Transverse colon (tissue), 4 donors: ENCODE measurements around the gene IPO5. TPM values are rescaled to one million over a fixed set of nuclear protein-coding genes. Genes with fewer than 3 reads are reported as not detected.

Experiments used
- DNase-seq: peaks from one replicate; pipeline ENCODE4 v3.0.0-alpha.2; 2019
- H3K27ac ChIP-seq, 4 donors: fragments of 200-600 bp; sonication (generic); 2 replicates each; pipeline ENCODE4 v1.5.1; 2016 to 2018; ENCODE audit warnings: inconsistent platforms in 4 of 4
- H3K27me3 ChIP-seq: fragments of 200-600 bp; sonication (generic); 2 replicates; pipeline ENCODE4 v1.5.1; 2017; ENCODE audit warnings: inconsistent platforms
- H3K36me3 ChIP-seq, 4 donors: fragments of 200-600 bp; sonication (generic); 2 replicates each; pipeline ENCODE4 v1.5.1; 2017 to 2019; ENCODE audit warnings: inconsistent platforms in 4 of 4
- H3K4me1 ChIP-seq, 4 donors: fragments of 200-600 bp; sonication (generic); 2 replicates each; pipeline ENCODE4 v1.5.1; 2017 to 2020; ENCODE audit warnings: inconsistent platforms in 4 of 4
- H3K4me3 ChIP-seq, 4 donors: fragments of 200-600 bp; sonication (generic); 1 replicate in 1 of 4; 2 replicates in 3 of 4; pipeline versions ENCODE4 v1.5.1 to v1.6.1; 2017 to 2019; ENCODE audit warnings: inconsistent platforms in 4 of 4
- H3K9me3 ChIP-seq, 2 donors: fragments of 200-600 bp; sonication (generic); 2 replicates each; pipeline ENCODE4 v1.5.1; 2017 to 2019; ENCODE audit warnings: inconsistent platforms in 2 of 2
- EP300 ChIP-seq: sonication (generic); formaldehyde crosslinking; IDR thresholded peaks from one replicate; pipeline ENCODE4 v1.6.1; 2017; ENCODE audit warnings: antibody characterized with exemption, low read depth
- POLR2A ChIP-seq: fragments of 450-650 bp; IDR thresholded peaks from one replicate; pipeline ENCODE4 v1.6.1; 2016; ENCODE audit warnings: antibody characterized with exemption, mild to moderate bottlenecking, moderate library complexity
- POLR2AphosphoS5 ChIP-seq, 3 donors: sonication (generic); formaldehyde crosslinking; IDR thresholded peaks; one replicate each; pipeline ENCODE4 v1.6.1; 2016; ENCODE audit warnings: antibody characterized with exemption in 3 of 3
- WGBS, 2 donors: methylation state at CpG; one replicate each; pipeline ENCODE4 v1.1.5; 2018; ENCODE audit warnings: low coverage in 1 of 2; 5-methylcytosine and 5-hydroxymethylcytosine counted together
- in situ Hi-C, 4 donors: fragments of 200-750 bp; cut with MboI; loops; one replicate each; pipeline versions ENCODE4 v1.15.0 to v1.15.1; 2017; ENCODE audit warnings: low sequenced_read_pairs in 3 of 4, low pct_ligation_motif_present in 1 of 4, low pct_unique_long_range_greater_than_20kb in 1 of 4
- intact Hi-C: fragments of 100-400 bp; cut with DNase I; formaldehyde crosslinking; loops from one replicate; pipeline ENCODE4 v1.15.1; 2023; ENCODE audit warnings: low total_unique reads
- total RNA-seq, 4 donors: library from RNA; depleted of rRNA; stranded (reverse); fragments of >200 nt; gene quantifications; one replicate each; pipeline ENCODE4 v1.1.0, GENCODE V29; 2016
- TF ChIP-seq, protein P1 (sequence below), 5 experiments: fragments of 200-600 bp in 3 of 5; fragments of 450-650 bp in 2 of 5; sonication (generic) in 3 of 5; IDR thresholded peaks; 1 replicate in 2 of 5; 2 replicates in 3 of 5; pipeline ENCODE4 v1.5.1; 2016 to 2017; ENCODE audit warnings: antibody characterized with exemption in 5 of 5, inconsistent platforms in 3 of 5, mild to moderate bottlenecking in 2 of 5, moderate library complexity in 1 of 5

The IPO5 gene
- total RNA-seq, 4 donors from 2014 or later: 18.3 to 114 (median 51.9) TPM

DNA sequence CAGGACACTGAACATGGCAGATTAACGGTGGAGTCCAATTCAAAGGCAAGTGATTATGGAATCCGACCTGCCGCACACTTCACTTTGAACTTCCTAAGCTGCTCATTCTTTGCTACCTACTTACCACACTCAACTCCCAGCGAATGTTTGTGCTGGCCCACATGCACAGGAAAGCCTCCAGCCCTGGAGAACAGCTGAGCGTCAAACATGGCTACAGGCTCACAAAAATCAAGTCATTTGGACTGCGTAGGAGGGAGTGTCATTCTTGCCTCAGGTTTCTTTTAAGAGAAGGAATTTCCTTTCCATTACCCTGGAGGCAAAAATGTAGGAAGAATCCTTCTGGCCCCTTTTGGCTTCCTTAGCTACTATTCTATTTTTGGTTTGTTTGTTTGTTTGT, 41.3 kb upstream of the IPO5 start:
- Histone ChIP-seq H3K27ac (no peak overlapping the region), H3K4me1 (no peaks in the 10 kb centered on the region), H3K36me3 (no peaks in the 10 kb centered on the region), H3K4me3 (no peak overlapping the region), H3K9me3 (no peaks in the 10 kb centered on the region), H3K27me3 (no peaks in the 10 kb centered on the region)
- intact Hi-C loops: no loop called here
- no peak for DNase-seq
- TF ChIP-seq, protein P1, sequence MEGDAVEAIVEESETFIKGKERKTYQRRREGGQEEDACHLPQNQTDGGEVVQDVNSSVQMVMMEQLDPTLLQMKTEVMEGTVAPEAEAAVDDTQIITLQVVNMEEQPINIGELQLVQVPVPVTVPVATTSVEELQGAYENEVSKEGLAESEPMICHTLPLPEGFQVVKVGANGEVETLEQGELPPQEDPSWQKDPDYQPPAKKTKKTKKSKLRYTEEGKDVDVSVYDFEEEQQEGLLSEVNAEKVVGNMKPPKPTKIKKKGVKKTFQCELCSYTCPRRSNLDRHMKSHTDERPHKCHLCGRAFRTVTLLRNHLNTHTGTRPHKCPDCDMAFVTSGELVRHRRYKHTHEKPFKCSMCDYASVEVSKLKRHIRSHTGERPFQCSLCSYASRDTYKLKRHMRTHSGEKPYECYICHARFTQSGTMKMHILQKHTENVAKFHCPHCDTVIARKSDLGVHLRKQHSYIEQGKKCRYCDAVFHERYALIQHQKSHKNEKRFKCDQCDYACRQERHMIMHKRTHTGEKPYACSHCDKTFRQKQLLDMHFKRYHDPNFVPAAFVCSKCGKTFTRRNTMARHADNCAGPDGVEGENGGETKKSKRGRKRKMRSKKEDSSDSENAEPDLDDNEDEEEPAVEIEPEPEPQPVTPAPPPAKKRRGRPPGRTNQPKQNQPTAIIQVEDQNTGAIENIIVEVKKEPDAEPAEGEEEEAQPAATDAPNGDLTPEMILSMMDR (IDR thresholded peaks at IDR 0.05): no peak
- no peak for TF ChIP-seq POLR2A
- no peak for TF ChIP-seq POLR2AphosphoS5 (IDR thresholded peaks at IDR 0.05)
- TF ChIP-seq EP300: no peak
- WGBS, 2 donors: 40 to 95% methylated on average over 1 to 6 of the region's 6 CpGs
- in situ Hi-C loops: no loop called here

DNA sequence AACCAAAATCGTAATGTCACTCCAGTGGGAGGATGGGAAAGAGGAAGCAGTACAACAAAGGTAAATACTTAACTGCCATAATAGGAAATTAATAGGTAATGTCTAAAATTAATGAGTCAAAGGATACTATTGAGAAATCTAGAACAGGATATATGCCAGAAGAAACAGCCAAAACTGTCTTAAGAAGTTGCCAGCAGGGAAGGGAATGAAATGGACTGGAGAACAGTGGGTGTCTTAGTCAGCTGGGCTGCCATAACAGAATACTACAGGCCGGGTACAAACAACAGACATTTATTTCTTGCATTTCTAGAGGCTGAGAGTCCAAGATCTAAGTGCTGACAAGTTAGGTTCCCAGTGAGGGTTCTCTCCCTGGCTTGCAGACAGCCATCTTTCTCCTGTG, 40.3 kb upstream of the IPO5 start:
- intact Hi-C loops (no loop called here), in situ Hi-C loops (no loop called here)
- H3K27ac ChIP-seq: no peak overlapping the region
- H3K4me3 ChIP-seq: no peak overlapping the region
- WGBS, 2 donors: 76 to 87% methylated on average over 2 of the region's 2 CpGs
- DNase-seq: no peak
- H3K4me1 ChIP-seq: no peaks in the 10 kb centered on the region
- H3K9me3 ChIP-seq: no peaks in the 10 kb centered on the region
- H3K36me3 ChIP-seq: no peaks in the 10 kb centered on the region
- TF ChIP-seq EP300: no peak
- TF ChIP-seq POLR2A: no peak
- no peak for TF ChIP-seq POLR2AphosphoS5 (IDR thresholded peaks at IDR 0.05)
- TF ChIP-seq, protein P1 (IDR thresholded peaks at IDR 0.05): no peak
- H3K27me3 ChIP-seq: no peaks in the 10 kb centered on the region

DNA sequence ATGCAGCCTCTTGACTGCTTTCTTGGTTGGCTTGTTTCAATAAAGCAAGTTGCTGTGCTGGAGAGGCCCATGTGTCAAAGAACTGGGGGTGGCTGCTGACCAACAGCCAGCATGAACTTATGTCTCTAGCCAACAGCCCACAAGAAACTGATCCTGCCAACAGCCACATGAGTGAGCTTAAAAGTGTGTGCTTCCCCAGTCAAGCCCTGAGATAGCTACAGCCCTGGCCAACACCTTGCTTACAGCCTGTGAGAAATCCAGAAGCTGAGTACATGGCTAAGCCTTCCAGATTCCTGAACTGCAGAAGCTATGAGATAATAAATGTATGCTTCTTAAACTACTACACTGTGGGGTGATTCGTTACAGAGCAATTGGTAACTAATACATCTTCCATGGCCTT, 38.9 kb upstream of the IPO5 start:
- in situ Hi-C loops (no loop called here), intact Hi-C loops (no loop called here)
- Histone ChIP-seq H3K4me3 (no peak overlapping the region), H3K27me3 (no peaks in the 10 kb centered on the region), H3K27ac (no peak overlapping the region), H3K4me1 (no peaks in the 10 kb centered on the region), H3K9me3 (no peaks in the 10 kb centered on the region), H3K36me3 (no peaks in the 10 kb centered on the region)
- WGBS, 2 donors: 71% methylated on average over 1 of the region's 1 CpG; no CpG with 5 or more reads in 1 of the 2 donors
- TF ChIP-seq EP300: no peak
- TF ChIP-seq POLR2A: no peak
- TF ChIP-seq POLR2AphosphoS5 (IDR thresholded peaks at IDR 0.05): no peak
- DNase-seq: no peak

DNA sequence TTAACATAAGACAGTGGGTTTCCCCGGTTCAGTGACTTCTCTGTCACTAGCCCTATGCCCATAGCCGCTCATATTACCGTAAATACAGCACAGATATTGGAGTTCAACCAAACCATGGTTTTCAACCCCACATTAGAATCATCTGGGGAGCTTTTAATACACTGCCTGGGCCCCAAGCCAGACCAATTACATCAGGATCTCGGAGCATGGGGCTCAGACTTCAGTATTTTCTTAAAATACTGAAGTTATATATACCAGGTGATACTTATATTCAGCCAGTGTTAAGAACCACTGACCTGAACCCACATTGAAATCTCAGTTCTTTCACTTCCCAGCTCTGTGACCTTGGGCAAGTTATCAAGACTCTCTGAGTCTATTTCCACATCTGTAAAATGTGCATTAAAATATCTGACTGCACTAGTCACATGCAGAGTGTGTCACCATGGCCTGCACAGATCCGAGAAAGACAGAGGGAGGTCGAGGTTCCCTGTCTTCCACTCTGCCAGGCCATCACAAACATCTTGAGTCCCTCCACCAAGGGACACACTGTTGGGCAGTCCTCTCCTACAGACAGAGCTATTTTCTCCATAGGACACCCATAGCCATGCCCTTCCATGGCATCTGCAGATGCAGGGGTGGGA, 32.2 kb upstream of the IPO5 start:
- no peaks in the 10 kb centered on the region for H3K4me1 ChIP-seq
- no peak overlapping the region for H3K4me3 ChIP-seq
- intact Hi-C loops: no loop called here
- TF ChIP-seq POLR2AphosphoS5 (IDR thresholded peaks at IDR 0.05) (no peak), POLR2A (no peak), EP300 (no peak)
- TF ChIP-seq, protein P1 (IDR thresholded peaks at IDR 0.05): no peak
- H3K27ac ChIP-seq: no peak overlapping the region
- no peaks in the 10 kb centered on the region for H3K9me3 ChIP-seq
- H3K36me3 ChIP-seq: no peaks in the 10 kb centered on the region
- DNase-seq: no peak
- 81 to 85% methylated on average over 6 of the region's 6 CpGs for WGBS, 2 donors
- in situ Hi-C loops: no loop called here
- H3K27me3 ChIP-seq: no peaks in the 10 kb centered on the region

DNA sequence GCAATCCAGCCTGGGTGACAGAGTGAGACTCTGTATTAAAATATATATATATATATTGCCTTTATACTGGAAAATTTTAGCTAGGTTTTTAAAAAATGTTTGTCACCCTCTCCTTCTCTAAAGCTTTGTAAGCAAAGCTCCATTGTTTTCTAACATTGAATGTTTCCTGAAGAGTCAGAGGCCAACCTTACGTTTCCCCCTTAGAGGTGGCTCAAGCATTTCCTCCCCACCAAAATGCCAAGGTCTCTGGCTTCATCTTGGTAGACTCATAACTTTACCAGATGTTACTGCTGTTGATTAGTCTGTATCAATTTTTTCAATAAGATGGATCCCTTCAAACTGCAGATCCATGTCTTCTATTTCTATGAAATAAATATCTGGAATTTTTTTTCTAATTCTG, 25.2 kb upstream of the IPO5 start:
- TF ChIP-seq POLR2A (no peak), POLR2AphosphoS5 (IDR thresholded peaks at IDR 0.05) (no peak), EP300 (no peak)
- TF ChIP-seq, protein P1 (IDR thresholded peaks at IDR 0.05): no peak
- Histone ChIP-seq H3K36me3 (no peaks in the 10 kb centered on the region), H3K27ac (no peak overlapping the region), H3K9me3 (no peaks in the 10 kb centered on the region), H3K4me3 (no peak overlapping the region), H3K4me1 (no peaks in the 10 kb centered on the region), H3K27me3 (no peaks in the 10 kb centered on the region)
- in situ Hi-C loops: no loop called here
- 88 to 91% methylated on average over 1 of the region's 1 CpG for WGBS, 2 donors
- no peak for DNase-seq
- intact Hi-C loops: no loop called here
